Endodermal cell (in vitro differentiated cells): ENCODE results near the gene BOK. TPM values are rescaled to one million over a fixed set of nuclear protein-coding genes. Genes with fewer than 3 reads are reported as not detected.

Experiments
- DNase-seq: peaks from one replicate; pipeline ENCODE4 v3.0.0-alpha.2; 2017
- H3K27ac ChIP-seq: 2 replicates; pipeline ENCODE4 v1.5.1; 2013; ENCODE audit warnings: mild to moderate bottlenecking, low read depth, low read length, moderate library complexity
- H3K27me3 ChIP-seq: 2 replicates; pipeline ENCODE4 v1.6.1; 2013; ENCODE audit warnings: mild to moderate bottlenecking, low read length, moderate library complexity; ENCODE audit not compliant: insufficient read depth, control insufficient read depth, poor library complexity, severe bottlenecking
- H3K36me3 ChIP-seq: 2 replicates; pipeline ENCODE4 v1.7.0; 2013; ENCODE audit warnings: mild to moderate bottlenecking, low read length, moderate library complexity; ENCODE audit not compliant: control insufficient read depth, insufficient read depth
- H3K4me1 ChIP-seq: one replicate; pipeline ENCODE4 v1.7.0; 2013; ENCODE audit warnings: low read length; ENCODE audit not compliant: control insufficient read depth, insufficient read depth
- H3K4me3 ChIP-seq: 2 replicates; pipeline ENCODE4 v1.5.1; 2013; ENCODE audit warnings: mild to moderate bottlenecking, low read length, moderate library complexity
- H3K9ac ChIP-seq: 2 replicates; pipeline ENCODE4 v1.6.1; 2013; ENCODE audit warnings: mild to moderate bottlenecking, low read length, moderate library complexity; ENCODE audit not compliant: poor library complexity, severe bottlenecking; ENCODE audit errors: extremely low read depth
- H3K9me3 ChIP-seq: 2 replicates; pipeline ENCODE4 v1.6.1; 2013; ENCODE audit warnings: mild to moderate bottlenecking, low read length, moderate library complexity; ENCODE audit not compliant: control insufficient read depth
- H3K27ac Mint-ChIP-seq: 2 replicates; pipeline ENCODE4 v1.8.0; 2020; ENCODE audit warnings: mixed read lengths
- H3K27me3 Mint-ChIP-seq: 2 replicates; pipeline ENCODE4 v1.8.0; 2021; ENCODE audit warnings: mild to moderate bottlenecking, mixed read lengths; ENCODE audit not compliant: insufficient read depth
- H3K36me3 Mint-ChIP-seq: 2 replicates; pipeline ENCODE4 v1.8.0; 2020; ENCODE audit warnings: low read depth, mixed read lengths
- H3K4me1 Mint-ChIP-seq: 2 replicates; pipeline ENCODE4 v1.8.0; 2020; ENCODE audit warnings: mixed read lengths
- H3K4me3 Mint-ChIP-seq: 2 replicates; pipeline ENCODE4 v1.8.0; 2020; ENCODE audit warnings: mild to moderate bottlenecking, moderate library complexity, mixed read lengths
- H3K9me3 Mint-ChIP-seq: 2 replicates; pipeline ENCODE4 v1.8.0; 2020; ENCODE audit warnings: mild to moderate bottlenecking, mixed read lengths
- WGBS, 2 experiments: methylation state at CpG; one replicate each; pipeline versions ENCODE4 v1.1.5 to v1.1.7; 2013; ENCODE audit warnings: missing lambda C conversion rate in 2 of 2, mixed read lengths in 1 of 2; ENCODE audit not compliant: insufficient coverage in 1 of 2, insufficient read length in 1 of 2; 5-methylcytosine and 5-hydroxymethylcytosine counted together
- total RNA-seq, 2 donors: library from RNA; stranded (reverse); fragmentation: NEBNext Ultra II Directional in 1 of 2; extraction: Animal tissue kit (Norgen Biotek cat#: 25700) in 1 of 2; gene quantifications; 2 replicates in 1 of 2; 3 replicates in 1 of 2; pipeline ENCODE4 v1.2.1, GENCODE V29; 2021
- TF ChIP-seq, protein P1 (sequence below): fragments of 200-600 bp; sonication (generic); conservative IDR thresholded peaks from 2 replicates; pipeline ENCODE4 v1.5.0; 2021; ENCODE audit warnings: antibody characterized with exemption, mild to moderate bottlenecking

Gene BOK
- total RNA-seq, 2 donors from 2014 or later: 23.4 to 24.5 TPM

DNA sequence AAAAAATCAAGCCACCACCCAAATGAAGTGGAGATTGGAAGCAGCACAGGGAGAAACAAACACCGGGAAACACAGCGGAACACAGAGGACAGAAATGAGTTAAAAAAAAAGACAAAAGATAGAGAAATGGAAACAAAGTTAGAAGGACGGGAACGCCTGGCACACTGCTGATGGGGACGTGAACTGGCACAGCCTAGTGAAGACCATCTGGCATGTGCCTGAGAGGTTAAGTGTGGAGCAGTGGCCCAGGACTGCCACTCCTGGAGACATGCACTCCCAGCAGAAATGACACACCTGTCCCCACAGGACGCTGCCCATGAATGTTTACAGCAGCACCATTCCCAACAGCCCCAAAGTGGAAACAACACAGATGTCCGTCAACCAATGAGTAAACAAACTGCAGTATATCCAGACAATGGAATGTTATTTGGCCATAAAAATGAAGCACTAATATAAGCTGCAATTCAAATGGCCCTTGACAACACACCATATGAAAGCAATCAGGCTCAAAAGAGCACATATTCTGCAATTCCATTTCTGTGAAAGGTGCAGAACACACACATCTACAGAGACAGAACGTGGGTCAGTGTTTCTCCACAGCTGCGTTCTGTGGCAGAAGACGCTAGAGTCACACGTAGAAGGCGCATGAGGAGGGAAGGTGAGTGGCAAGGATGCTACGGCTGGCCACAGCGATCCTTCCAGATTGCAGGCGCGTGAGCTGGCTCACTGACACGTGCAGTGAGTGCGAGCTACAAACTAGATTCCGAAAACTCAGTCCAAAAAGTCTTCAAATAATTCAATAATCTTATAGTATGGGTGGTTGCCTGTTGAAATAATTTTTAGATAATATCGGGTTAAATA lies 53.8 kb downstream of the BOK start:
- Histone ChIP-seq H3K27me3 (no peaks in the 10 kb centered on the region), H3K36me3 (no peaks in the 10 kb centered on the region), H3K9ac (no peak overlapping the region), H3K4me1 (no peaks in the 10 kb centered on the region), H3K27ac (no peak overlapping the region), H3K9me3 (no peaks in the 10 kb centered on the region), H3K4me3 (no peak overlapping the region)
- Mint-ChIP-seq H3K27ac (no peak overlapping the region), H3K4me3 (no peak overlapping the region), H3K27me3 (no peaks in the 10 kb centered on the region), H3K36me3 (peaks cover under 1% of the 10 kb centered on the region), H3K4me1 (peaks cover 11% of the 10 kb centered on the region), H3K9me3 (no peaks in the 10 kb centered on the region)
- TF ChIP-seq, protein P1, sequence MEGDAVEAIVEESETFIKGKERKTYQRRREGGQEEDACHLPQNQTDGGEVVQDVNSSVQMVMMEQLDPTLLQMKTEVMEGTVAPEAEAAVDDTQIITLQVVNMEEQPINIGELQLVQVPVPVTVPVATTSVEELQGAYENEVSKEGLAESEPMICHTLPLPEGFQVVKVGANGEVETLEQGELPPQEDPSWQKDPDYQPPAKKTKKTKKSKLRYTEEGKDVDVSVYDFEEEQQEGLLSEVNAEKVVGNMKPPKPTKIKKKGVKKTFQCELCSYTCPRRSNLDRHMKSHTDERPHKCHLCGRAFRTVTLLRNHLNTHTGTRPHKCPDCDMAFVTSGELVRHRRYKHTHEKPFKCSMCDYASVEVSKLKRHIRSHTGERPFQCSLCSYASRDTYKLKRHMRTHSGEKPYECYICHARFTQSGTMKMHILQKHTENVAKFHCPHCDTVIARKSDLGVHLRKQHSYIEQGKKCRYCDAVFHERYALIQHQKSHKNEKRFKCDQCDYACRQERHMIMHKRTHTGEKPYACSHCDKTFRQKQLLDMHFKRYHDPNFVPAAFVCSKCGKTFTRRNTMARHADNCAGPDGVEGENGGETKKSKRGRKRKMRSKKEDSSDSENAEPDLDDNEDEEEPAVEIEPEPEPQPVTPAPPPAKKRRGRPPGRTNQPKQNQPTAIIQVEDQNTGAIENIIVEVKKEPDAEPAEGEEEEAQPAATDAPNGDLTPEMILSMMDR: no peak
- DNase-seq: no peak
- 93 to 95% methylated on average over 13 to 19 of the region's 20 CpGs for WGBS, 2 experiments

DNA sequence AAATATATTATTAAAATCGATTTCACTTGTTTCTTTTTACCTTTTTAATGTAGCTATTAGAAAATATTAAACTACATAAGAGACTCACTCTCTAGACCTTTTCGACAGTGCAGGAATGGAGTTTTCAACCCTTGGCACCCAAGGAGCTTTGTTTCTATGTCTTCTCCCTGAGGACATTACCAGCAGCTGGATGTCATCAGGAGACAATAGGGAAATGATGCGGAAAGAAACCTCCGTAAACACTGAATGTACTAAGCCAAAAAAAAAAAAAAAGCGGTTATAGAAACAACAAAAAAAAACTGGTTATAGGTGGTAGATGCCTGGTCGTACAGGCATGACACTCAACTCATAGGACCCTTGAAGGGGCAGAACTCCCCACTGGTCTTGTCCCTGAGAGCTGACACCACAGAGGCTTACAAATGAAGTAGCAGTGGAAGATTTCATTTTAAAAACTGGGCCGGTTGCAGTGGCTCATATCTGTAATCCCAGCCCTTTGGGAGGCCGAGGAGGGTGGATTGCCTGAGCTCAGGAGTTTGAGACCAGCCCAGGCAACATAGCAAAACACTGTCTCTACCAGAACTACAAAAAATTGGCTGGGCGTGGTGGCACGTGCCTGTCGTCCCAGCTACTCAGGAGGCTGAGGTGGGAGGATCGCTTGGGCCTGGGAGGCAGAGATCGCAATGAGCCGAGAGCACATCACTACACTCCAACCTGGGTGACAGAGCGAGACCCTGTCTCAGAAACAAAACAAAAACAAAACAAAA lies 54.7 kb downstream of the BOK start:
- no peak for DNase-seq
- no peaks in the 10 kb centered on the region for H3K9me3 Mint-ChIP-seq
- no peaks in the 10 kb centered on the region for H3K27me3 ChIP-seq
- peak overlapping the region; percentile 48 for H3K27ac Mint-ChIP-seq
- no peaks in the 10 kb centered on the region for H3K27me3 Mint-ChIP-seq
- no peak overlapping the region for H3K4me3 ChIP-seq
- no peak overlapping the region for H3K9ac ChIP-seq
- TF ChIP-seq, protein P1: no peak
- no peaks in the 10 kb centered on the region for H3K9me3 ChIP-seq
- no peaks in the 10 kb centered on the region for H3K36me3 ChIP-seq
- no peaks in the 10 kb centered on the region for H3K4me1 ChIP-seq
- H3K27ac ChIP-seq: no peak overlapping the region
- peaks cover 18% of the 10 kb centered on the region for H3K4me1 Mint-ChIP-seq
- peaks cover 1% of the 10 kb centered on the region for H3K36me3 Mint-ChIP-seq
- no peak overlapping the region for H3K4me3 Mint-ChIP-seq
- 92 to 95% methylated on average over 11 to 14 of the region's 15 CpGs for WGBS, 2 experiments

DNA sequence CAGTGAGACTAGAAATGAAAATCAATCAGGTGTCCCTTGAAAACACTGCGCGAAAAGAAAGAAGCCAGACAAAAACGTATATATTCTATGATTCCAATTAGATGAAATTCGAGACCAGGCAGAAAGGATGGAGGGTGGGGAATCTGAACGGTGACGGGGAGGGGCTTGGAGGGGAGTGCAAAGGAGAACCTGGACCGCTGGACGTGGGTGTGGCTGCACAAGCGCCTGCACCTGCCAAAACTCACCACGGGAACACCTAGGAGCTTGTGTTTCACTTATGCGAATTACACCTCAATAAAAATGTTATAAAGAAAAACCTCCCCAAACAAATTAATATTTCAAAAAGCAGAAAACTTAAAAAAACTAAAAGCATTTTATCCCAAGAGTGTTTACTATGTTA lies 56.5 kb downstream of the BOK start:
- Histone ChIP-seq H3K36me3 (peaks cover 9% of the 10 kb centered on the region), H3K27me3 (no peaks in the 10 kb centered on the region), H3K9me3 (no peaks in the 10 kb centered on the region), H3K4me1 (no peaks in the 10 kb centered on the region), H3K9ac (no peak overlapping the region), H3K4me3 (no peak overlapping the region), H3K27ac (no peak overlapping the region)
- Mint-ChIP-seq H3K27ac (peak overlapping the region; percentile 31), H3K9me3 (no peaks in the 10 kb centered on the region), H3K4me3 (no peak overlapping the region), H3K27me3 (no peaks in the 10 kb centered on the region), H3K4me1 (peaks cover 18% of the 10 kb centered on the region), H3K36me3 (peaks cover 8% of the 10 kb centered on the region)
- WGBS, 2 experiments: 92% methylated on average over 7 to 11 of the region's 11 CpGs
- TF ChIP-seq, protein P1: no peak
- no peak for DNase-seq
